Endodermal cell (in vitro differentiated cells): ENCODE results near the gene TUSC1. TPM values are rescaled to one million over a fixed set of nuclear protein-coding genes. Genes with fewer than 3 reads are reported as not detected.

ENCODE experiments used
- DNase-seq: peaks from one replicate; pipeline ENCODE4 v3.0.0-alpha.2; 2017
- H3K27ac ChIP-seq: 2 replicates; pipeline ENCODE4 v1.5.1; 2013; ENCODE audit warnings: mild to moderate bottlenecking, low read depth, low read length, moderate library complexity
- H3K27me3 ChIP-seq: 2 replicates; pipeline ENCODE4 v1.6.1; 2013; ENCODE audit warnings: mild to moderate bottlenecking, low read length, moderate library complexity; ENCODE audit not compliant: insufficient read depth, control insufficient read depth, poor library complexity, severe bottlenecking
- H3K36me3 ChIP-seq: 2 replicates; pipeline ENCODE4 v1.7.0; 2013; ENCODE audit warnings: mild to moderate bottlenecking, low read length, moderate library complexity; ENCODE audit not compliant: control insufficient read depth, insufficient read depth
- H3K4me1 ChIP-seq: one replicate; pipeline ENCODE4 v1.7.0; 2013; ENCODE audit warnings: low read length; ENCODE audit not compliant: control insufficient read depth, insufficient read depth
- H3K4me3 ChIP-seq: 2 replicates; pipeline ENCODE4 v1.5.1; 2013; ENCODE audit warnings: mild to moderate bottlenecking, low read length, moderate library complexity
- H3K9ac ChIP-seq: 2 replicates; pipeline ENCODE4 v1.6.1; 2013; ENCODE audit warnings: mild to moderate bottlenecking, low read length, moderate library complexity; ENCODE audit not compliant: poor library complexity, severe bottlenecking; ENCODE audit errors: extremely low read depth
- H3K9me3 ChIP-seq: 2 replicates; pipeline ENCODE4 v1.6.1; 2013; ENCODE audit warnings: mild to moderate bottlenecking, low read length, moderate library complexity; ENCODE audit not compliant: control insufficient read depth
- H3K27ac Mint-ChIP-seq: 2 replicates; pipeline ENCODE4 v1.8.0; 2020; ENCODE audit warnings: mixed read lengths
- H3K27me3 Mint-ChIP-seq: 2 replicates; pipeline ENCODE4 v1.8.0; 2021; ENCODE audit warnings: mild to moderate bottlenecking, mixed read lengths; ENCODE audit not compliant: insufficient read depth
- H3K36me3 Mint-ChIP-seq: 2 replicates; pipeline ENCODE4 v1.8.0; 2020; ENCODE audit warnings: low read depth, mixed read lengths
- H3K4me1 Mint-ChIP-seq: 2 replicates; pipeline ENCODE4 v1.8.0; 2020; ENCODE audit warnings: mixed read lengths
- H3K4me3 Mint-ChIP-seq: 2 replicates; pipeline ENCODE4 v1.8.0; 2020; ENCODE audit warnings: mild to moderate bottlenecking, moderate library complexity, mixed read lengths
- H3K9me3 Mint-ChIP-seq: 2 replicates; pipeline ENCODE4 v1.8.0; 2020; ENCODE audit warnings: mild to moderate bottlenecking, mixed read lengths
- CTCF ChIP-seq: fragments of 200-600 bp; sonication (generic); conservative IDR thresholded peaks from 2 replicates; pipeline ENCODE4 v1.5.0; 2021; ENCODE audit warnings: antibody characterized with exemption, mild to moderate bottlenecking
- WGBS, 2 experiments: methylation state at CpG; one replicate each; pipeline versions ENCODE4 v1.1.5 to v1.1.7; 2013; ENCODE audit warnings: missing lambda C conversion rate in 2 of 2, mixed read lengths in 1 of 2; ENCODE audit not compliant: insufficient coverage in 1 of 2, insufficient read length in 1 of 2; 5-methylcytosine and 5-hydroxymethylcytosine counted together
- long read RNA-seq, 4 experiments: library from polyadenylated mRNA in 2 of 4; library from RNA in 1 of 4; library from capped mRNA in 1 of 4; stranded (forward) in 3 of 4; unstranded in 1 of 4; transcript quantifications; one replicate each; pipeline ENCODE4 v2.0.0, GENCODE V29; 2020 to 2021; ENCODE audit warnings: inconsistent platforms in 1 of 4
- polyA plus RNA-seq, 2 experiments: library from polyadenylated mRNA; stranded (reverse); fragments of 50-300 nt; gene quantifications; one replicate each; pipeline ENCODE4 v1.2.3, GENCODE V29; 2013
- total RNA-seq, 2 donors: library from RNA; stranded (reverse); fragmentation: NEBNext Ultra II Directional in 1 of 2; extraction: Animal tissue kit (Norgen Biotek cat#: 25700) in 1 of 2; gene quantifications; 2 replicates in 1 of 2; 3 replicates in 1 of 2; pipeline ENCODE4 v1.2.1, GENCODE V29; 2021

TUSC1 gene
- 10 to 100 TPM in 1 of 2 donors, 1 to 10 TPM in 1; 2.4 to 13.3 TPM for total RNA-seq
- polyA plus RNA-seq (2013, experiment 1 of 2) = 8.5 TPM
- polyA plus RNA-seq (2013, experiment 2 of 2) = 6.6 TPM
- long read RNA-seq, experiment 1, transcript TUSC1-201 (1 exons, 2,052 nt) = major isoform, 16 of 16 reads
- long read RNA-seq, experiment 1, partial matches to known transcripts = 0 of 16 reads
- long read RNA-seq, experiment 1, other reads (novel, unspliced or antisense) = 0 of 16 reads
- long read RNA-seq, experiment 2, transcript TUSC1-201 (1 exons, 2,052 nt) = major isoform, 53 of 53 reads
- long read RNA-seq, experiment 2, partial matches to known transcripts = 0 of 53 reads
- long read RNA-seq, experiment 2, other reads (novel, unspliced or antisense) = 0 of 53 reads
- long read RNA-seq, experiment 3 = 0 reads
- long read RNA-seq, experiment 4, partial matches to known transcripts = 0 of 3 reads
- long read RNA-seq, experiment 4, other reads (novel, unspliced or antisense) = 0 of 3 reads

GRCh38 chr9:25678147-25678666 is at the start of gene TUSC1:
Gene TUSC1, minus strand, starts transcription at chr9:25678444. Its CDS starts 132 bp downstream, at chr9:25678312.
- Mint-ChIP-seq H3K27me3 (no peaks in the 10 kb centered on the region), H3K9me3 (peaks cover 29% of the 10 kb centered on the region), H3K27ac (peak within 1 kb of the TSS; percentile 72), H3K4me1 (peaks cover 14% of the 10 kb centered on the region), H3K36me3 (peaks cover 10% of the 10 kb centered on the region), H3K4me3 (peak within 1 kb of the TSS; percentile 54)
- H3K36me3 ChIP-seq = no peaks in the 10 kb centered on the region
- 32 to 40% methylated on average over 5 to 57 of the region's 57 CpGs for WGBS, 2 experiments
- peaks cover 5% of the 10 kb centered on the region for H3K4me1 ChIP-seq
- peak within 1 kb of the TSS; percentile 75 for H3K27ac ChIP-seq
- no peak for TF ChIP-seq CTCF
- H3K27me3 ChIP-seq = no peaks in the 10 kb centered on the region
- peak; percentile 72 for DNase-seq
- H3K9ac ChIP-seq = peak within 1 kb of the TSS; percentile 34
- peak within 1 kb of the TSS; percentile 78 for H3K4me3 ChIP-seq
- peaks cover 14% of the 10 kb centered on the region for H3K9me3 ChIP-seq

- Mint-ChIP-seq H3K27ac (no peak overlapping the region), H3K9me3 (peaks cover 11% of the 10 kb centered on the region), H3K36me3 (peaks cover 7% of the 10 kb centered on the region), H3K27me3 (no peaks in the 10 kb centered on the region), H3K4me3 (no peak overlapping the region), H3K4me1 (no peaks in the 10 kb centered on the region)
- no peak overlapping the region for H3K27ac ChIP-seq
- no peaks in the 10 kb centered on the region for H3K4me1 ChIP-seq
- no peaks in the 10 kb centered on the region for H3K36me3 ChIP-seq
- H3K4me3 ChIP-seq = no peak overlapping the region
- no peak overlapping the region for H3K9ac ChIP-seq
- DNase-seq = no peak
- WGBS, 2 experiments = 85 to 92% methylated on average over 2 of the region's 2 CpGs
- H3K9me3 ChIP-seq = peaks cover 28% of the 10 kb centered on the region
- H3K27me3 ChIP-seq = no peaks in the 10 kb centered on the region
- TF ChIP-seq CTCF = no peak
These were observed 48.7 kb upstream of the TUSC1 start for GRCh38 chr9:25726871-25727410.

- Histone ChIP-seq H3K36me3 (no peaks in the 10 kb centered on the region), H3K9me3 (peaks cover 7% of the 10 kb centered on the region), H3K27me3 (no peaks in the 10 kb centered on the region), H3K4me1 (no peaks in the 10 kb centered on the region), H3K27ac (no peak overlapping the region), H3K9ac (no peak overlapping the region), H3K4me3 (no peak overlapping the region)
- H3K4me3 Mint-ChIP-seq = no peak overlapping the region
- no peak for TF ChIP-seq CTCF
- DNase-seq = no peak
- H3K9me3 Mint-ChIP-seq = peaks cover 1% of the 10 kb centered on the region
- H3K4me1 Mint-ChIP-seq = no peaks in the 10 kb centered on the region
- H3K27ac Mint-ChIP-seq = no peak overlapping the region
- no peaks in the 10 kb centered on the region for H3K36me3 Mint-ChIP-seq
- 96% methylated on average over 3 of the region's 3 CpGs; no CpG with 5 or more reads in 1 of the 2 experiments for WGBS, 2 experiments
- H3K27me3 Mint-ChIP-seq = no peaks in the 10 kb centered on the region
These were observed 46.2 kb upstream of the TUSC1 start for GRCh38 chr9:25724424-25724823.
